Gastrocnemius medialis (tissue), 4 donors: ENCODE data around the gene MED10. TPM values are rescaled to one million over a fixed set of nuclear protein-coding genes. Genes with fewer than 3 reads are reported as not detected.
A peak's percentile ranks its signal among the peaks of the same experiment; 100 is the strongest.
"Not testable (repeated sequence)": the region's sequence is repeated elsewhere in the genome, so short reads cannot be mapped to it uniquely, and the experiment has no call there.

ENCODE experiments used
- ATAC-seq, 2 donors: fragments of 150-250 bp; one replicate each; pipeline ENCODE4 v1.9.1; 2016
- DNase-seq, 2 donors: peaks; one replicate each; pipeline ENCODE4 v3.0.0-alpha.2; 2019
- H3K27ac ChIP-seq, 4 donors: fragments of 200-600 bp; sonication (generic); 1 replicate in 1 of 4; 2 replicates in 3 of 4; pipeline ENCODE4 v1.5.1; 2016 to 2018; ENCODE audit warnings: mild to moderate bottlenecking in 2 of 4, moderate library complexity in 1 of 4
- H3K27me3 ChIP-seq, 3 donors: fragments of 200-600 bp; sonication (generic) in 2 of 3; 1 replicate in 1 of 3; 2 replicates in 2 of 3; pipeline versions ENCODE4 v1.5.1 to v1.6.0; 2016 to 2019; ENCODE audit warnings: mild to moderate bottlenecking in 1 of 3, moderate library complexity in 1 of 3
- H3K36me3 ChIP-seq, 2 donors: fragments of 200-600 bp; sonication (generic) in 1 of 2; one replicate each; pipeline ENCODE4 v1.5.1; 2017 to 2018
- H3K4me1 ChIP-seq, 2 donors: fragments of 200-600 bp; sonication (generic) in 1 of 2; one replicate each; pipeline ENCODE4 v1.5.1; 2016 to 2017; ENCODE audit warnings: mild to moderate bottlenecking in 2 of 2
- H3K4me3 ChIP-seq, 4 donors: fragments of 200-600 bp; sonication (generic) in 3 of 4; 1 replicate in 1 of 4; 2 replicates in 3 of 4; pipeline ENCODE4 v1.5.1; 2016 to 2019; ENCODE audit warnings: mild to moderate bottlenecking in 2 of 4
- H3K9me3 ChIP-seq, 3 donors: fragments of 200-600 bp; sonication (generic) in 2 of 3; 1 replicate in 1 of 3; 2 replicates in 2 of 3; pipeline ENCODE4 v1.5.1; 2016 to 2019
- POLR2A ChIP-seq, 2 donors: fragments of 450-650 bp; IDR thresholded peaks; one replicate each; pipeline ENCODE4 v1.6.1; 2017; ENCODE audit warnings: antibody characterized with exemption in 2 of 2, mild to moderate bottlenecking in 2 of 2, moderate library complexity in 2 of 2
- in situ Hi-C, 4 donors: fragments of 200-750 bp; cut with MboI; loops; one replicate each; pipeline versions ENCODE4 v1.15.0 to v1.8.0; 2017; ENCODE audit warnings: low sequenced_read_pairs in 4 of 4
- intact Hi-C: fragments of 100-400 bp; cut with DNase I; formaldehyde crosslinking; loops from one replicate; pipeline ENCODE4 v1.15.1; 2023; ENCODE audit warnings: low total_unique reads
- total RNA-seq, 4 donors: library from RNA; depleted of rRNA; stranded (reverse); fragments of >200 nt; gene quantifications; one replicate each; pipeline versions ENCODE4 v1.1.0 to v1.2.3, GENCODE V29; 2016
- TF ChIP-seq, protein P1 (sequence below), 5 experiments: fragments of 450-650 bp in 3 of 5; fragments of 200-600 bp in 2 of 5; sonication (generic) in 2 of 5; IDR thresholded peaks in 4 of 5; conservative IDR thresholded peaks in 1 of 5; 1 replicate in 4 of 5; 2 replicates in 1 of 5; pipeline ENCODE4 v1.5.1; 2016 to 2019; ENCODE audit warnings: antibody characterized with exemption in 5 of 5, mild to moderate bottlenecking in 3 of 5, moderate library complexity in 3 of 5

Gene MED10
- total RNA-seq, 4 donors from 2014 or later, result 15.9 to 37.5 (median 32.2) TPM

DNA sequence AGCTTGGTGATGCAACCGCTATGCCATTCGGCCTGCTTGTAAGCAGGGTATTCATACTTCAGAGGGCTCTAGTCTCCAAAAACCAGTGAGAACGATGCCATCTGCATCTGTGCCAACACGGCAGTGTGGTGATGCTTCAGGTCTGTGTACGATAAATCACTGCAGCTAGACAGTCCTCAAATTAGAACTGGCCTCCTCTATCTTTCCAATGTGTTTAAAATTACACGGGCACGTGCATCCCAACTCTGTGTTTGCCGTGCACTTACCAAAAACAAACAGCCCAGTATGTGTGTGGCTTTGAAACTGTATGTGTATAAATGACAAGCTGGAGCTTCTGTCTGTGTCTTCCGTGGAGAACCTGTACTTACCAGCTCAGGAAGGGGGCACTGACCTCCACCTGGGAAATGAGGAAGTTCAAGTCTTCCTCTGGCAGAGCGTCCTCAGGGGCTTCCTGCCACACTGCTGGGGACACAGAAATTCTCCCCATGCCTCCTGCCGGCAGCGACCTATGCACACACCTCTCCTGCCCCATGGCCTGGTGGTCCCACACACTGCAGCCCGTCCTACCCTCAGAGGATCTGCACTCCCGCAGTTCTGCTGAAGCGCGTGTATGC lies 12.3 kb downstream of the MED10 start:
- no peak overlapping the region for H3K4me3 ChIP-seq
- H3K27me3 ChIP-seq, result no peaks in the 10 kb centered on the region
- no peaks in the 10 kb centered on the region for H3K9me3 ChIP-seq
- in situ Hi-C loops, result loop anchor here in 1 of 4 donors (25.0 kb wide), 1 partner anchor 371 kb away; no protein-coding TSS in a partner anchor
- peak overlapping the region in 3 of 4 donors; percentile 23 to 60 (median 55) for H3K27ac ChIP-seq
- TF ChIP-seq, protein P1, sequence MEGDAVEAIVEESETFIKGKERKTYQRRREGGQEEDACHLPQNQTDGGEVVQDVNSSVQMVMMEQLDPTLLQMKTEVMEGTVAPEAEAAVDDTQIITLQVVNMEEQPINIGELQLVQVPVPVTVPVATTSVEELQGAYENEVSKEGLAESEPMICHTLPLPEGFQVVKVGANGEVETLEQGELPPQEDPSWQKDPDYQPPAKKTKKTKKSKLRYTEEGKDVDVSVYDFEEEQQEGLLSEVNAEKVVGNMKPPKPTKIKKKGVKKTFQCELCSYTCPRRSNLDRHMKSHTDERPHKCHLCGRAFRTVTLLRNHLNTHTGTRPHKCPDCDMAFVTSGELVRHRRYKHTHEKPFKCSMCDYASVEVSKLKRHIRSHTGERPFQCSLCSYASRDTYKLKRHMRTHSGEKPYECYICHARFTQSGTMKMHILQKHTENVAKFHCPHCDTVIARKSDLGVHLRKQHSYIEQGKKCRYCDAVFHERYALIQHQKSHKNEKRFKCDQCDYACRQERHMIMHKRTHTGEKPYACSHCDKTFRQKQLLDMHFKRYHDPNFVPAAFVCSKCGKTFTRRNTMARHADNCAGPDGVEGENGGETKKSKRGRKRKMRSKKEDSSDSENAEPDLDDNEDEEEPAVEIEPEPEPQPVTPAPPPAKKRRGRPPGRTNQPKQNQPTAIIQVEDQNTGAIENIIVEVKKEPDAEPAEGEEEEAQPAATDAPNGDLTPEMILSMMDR (IDR thresholded peaks at IDR 0.05 in 4 of 5, conservative IDR thresholded peaks at IDR 0.05 in 1 of 5), result no peak
- TF ChIP-seq POLR2A (IDR thresholded peaks at IDR 0.05), result no peak
- peak; percentile 71 to 90 for ATAC-seq
- intact Hi-C loops, result no loop called here
- no peak for DNase-seq
- peaks cover 3 to 15% of the 10 kb centered on the region in 2 donors for H3K4me1 ChIP-seq
- H3K36me3 ChIP-seq, result peaks cover 0 to 40% of the 10 kb centered on the region in 2 donors

DNA sequence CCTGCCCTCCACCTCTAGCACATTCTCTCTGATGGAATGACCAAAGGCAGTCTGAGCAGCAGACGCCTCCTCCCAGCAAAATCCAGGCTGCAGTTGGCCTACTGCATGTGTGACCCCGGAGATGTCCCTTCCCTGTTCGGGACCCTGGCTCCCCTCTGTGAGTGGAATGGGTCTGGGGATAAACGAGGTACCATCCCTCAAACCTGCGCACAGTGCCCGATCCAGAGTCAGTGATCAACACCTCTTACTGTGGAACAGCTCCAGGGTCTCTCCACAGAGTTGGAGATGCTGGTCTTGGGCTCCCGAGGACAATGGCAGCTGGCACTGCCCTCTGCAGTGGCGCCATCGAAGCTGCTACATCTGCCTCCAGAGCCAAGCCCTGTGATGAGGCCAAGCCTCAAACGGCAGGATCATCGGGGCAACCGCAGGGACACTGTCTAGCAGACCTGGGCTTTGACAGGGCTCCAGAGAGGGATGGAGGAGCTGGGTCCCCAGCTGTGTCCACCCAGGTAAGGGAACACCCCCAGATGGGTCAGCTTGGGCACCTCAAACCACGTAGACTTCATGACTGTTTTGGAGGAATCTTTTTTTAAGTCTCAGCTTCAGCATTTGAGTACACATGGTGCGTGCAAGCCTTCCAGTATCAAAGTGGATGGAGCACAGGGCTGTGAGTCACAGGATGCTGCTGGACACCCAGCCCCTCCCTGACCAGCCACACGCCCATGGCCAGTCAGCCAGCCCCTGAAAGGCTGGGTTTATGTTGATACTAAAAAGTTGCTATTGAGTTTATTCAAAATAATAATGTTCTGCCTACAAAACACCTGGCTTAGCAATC lies 13.0 kb downstream of the MED10 start:
- no peaks in the 10 kb centered on the region for H3K9me3 ChIP-seq
- intact Hi-C loops, result no loop called here
- H3K36me3 ChIP-seq, result peaks cover 0 to 33% of the 10 kb centered on the region in 2 donors
- no peaks in the 10 kb centered on the region for H3K27me3 ChIP-seq
- H3K4me3 ChIP-seq, result no peak overlapping the region
- ATAC-seq (peak; percentile 39 to 80), DNase-seq (no peak)
- H3K4me1 ChIP-seq, result peaks cover 3 to 15% of the 10 kb centered on the region in 2 donors
- no peak for TF ChIP-seq POLR2A (IDR thresholded peaks at IDR 0.05)
- TF ChIP-seq, protein P1 (IDR thresholded peaks at IDR 0.05 in 4 of 5, conservative IDR thresholded peaks at IDR 0.05 in 1 of 5), result no peak
- H3K27ac ChIP-seq, result peak overlapping the region in 3 of 4 donors; percentile 23 to 60 (median 55)
- in situ Hi-C loops, result loop anchor here in 1 of 4 donors (25.0 kb wide), 1 partner anchor 372 kb away; no protein-coding TSS in a partner anchor

DNA sequence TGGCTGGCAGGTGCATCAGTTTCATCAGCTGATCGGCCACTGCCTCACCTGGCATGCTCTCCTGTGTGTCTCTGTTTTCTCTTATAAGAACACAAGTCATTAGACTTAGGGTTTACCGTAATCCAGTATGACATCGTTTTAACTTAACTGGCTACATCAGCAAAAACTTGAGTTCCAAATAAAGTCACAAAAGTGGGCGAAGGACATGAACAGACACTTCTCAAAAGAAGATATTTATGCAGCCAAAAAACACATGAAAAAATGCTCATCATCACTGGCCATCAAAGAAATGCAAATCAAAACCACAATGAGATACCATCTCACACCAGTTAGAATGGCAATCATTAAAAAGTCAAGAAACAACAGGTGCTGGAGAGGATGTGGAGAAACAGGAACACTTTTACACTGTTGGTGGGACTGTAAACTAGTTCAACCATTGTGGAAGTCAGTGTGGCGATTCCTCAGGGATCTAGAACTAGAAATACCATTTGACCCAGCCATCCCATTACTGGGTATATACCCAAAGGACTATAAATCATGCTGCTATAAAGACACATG lies 14.8 kb downstream of the MED10 start:
- peaks cover 0 to 15% of the 10 kb centered on the region in 2 donors for H3K36me3 ChIP-seq
- ATAC-seq, DNase-seq, H3K27me3 ChIP-seq, H3K9me3 ChIP-seq, H3K27ac ChIP-seq, intact Hi-C loops, H3K4me3 ChIP-seq: not testable (repeated sequence)
- H3K4me1 ChIP-seq, result peaks cover 3 to 15% of the 10 kb centered on the region in 2 donors
- in situ Hi-C loops, result loop anchor here in 1 of 4 donors (25.0 kb wide), 1 partner anchor 374 kb away; no protein-coding TSS in a partner anchor

DNA sequence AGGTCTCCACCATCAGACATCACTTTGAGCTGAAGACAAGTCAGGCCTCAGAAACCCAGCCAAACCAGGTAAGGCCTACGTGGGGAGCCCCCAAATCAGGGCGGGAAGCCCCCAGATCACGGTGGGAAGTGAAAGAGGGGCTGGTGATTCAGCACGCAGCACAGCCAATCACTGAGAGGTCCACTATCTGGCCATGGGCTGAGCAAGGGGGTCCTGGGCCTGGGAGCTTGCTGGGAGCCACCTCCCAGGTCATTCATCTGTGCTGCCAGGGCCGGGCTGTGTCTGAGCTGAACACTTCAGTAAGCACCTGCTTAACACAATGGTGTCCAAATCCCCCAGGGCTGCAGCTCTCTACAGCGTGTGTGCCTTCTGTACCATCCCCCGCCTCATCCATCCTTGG lies 15.5 kb downstream of the MED10 start:
- peaks cover 0 to 15% of the 10 kb centered on the region in 2 donors for H3K36me3 ChIP-seq
- H3K4me1 ChIP-seq, result peaks cover 3 to 15% of the 10 kb centered on the region in 2 donors
- intact Hi-C loops, result no loop called here

More for the DNA sequence above, 15.5 kb downstream of the MED10 start:
- in situ Hi-C loops, result loop anchor here in 1 of 4 donors (25.0 kb wide), 1 partner anchor 374 kb away; no protein-coding TSS in a partner anchor
- Histone ChIP-seq H3K4me3 (no peak overlapping the region), H3K27me3 (no peaks in the 10 kb centered on the region), H3K27ac (no peak overlapping the region), H3K9me3 (no peaks in the 10 kb centered on the region)
- DNase-seq (no peak), ATAC-seq (no peak)
- TF ChIP-seq POLR2A (IDR thresholded peaks at IDR 0.05), result no peak
- TF ChIP-seq, protein P1 (IDR thresholded peaks at IDR 0.05 in 4 of 5, conservative IDR thresholded peaks at IDR 0.05 in 1 of 5), result no peak
